ENCODE measurements around the gene FDXACB1. TPM values are rescaled to one million over a fixed set of nuclear protein-coding genes. Genes with fewer than 3 reads are reported as not detected.

The FDXACB1 gene
- total RNA-seq, 1 experiment from 2014 or later = 6.0 TPM

DNA sequence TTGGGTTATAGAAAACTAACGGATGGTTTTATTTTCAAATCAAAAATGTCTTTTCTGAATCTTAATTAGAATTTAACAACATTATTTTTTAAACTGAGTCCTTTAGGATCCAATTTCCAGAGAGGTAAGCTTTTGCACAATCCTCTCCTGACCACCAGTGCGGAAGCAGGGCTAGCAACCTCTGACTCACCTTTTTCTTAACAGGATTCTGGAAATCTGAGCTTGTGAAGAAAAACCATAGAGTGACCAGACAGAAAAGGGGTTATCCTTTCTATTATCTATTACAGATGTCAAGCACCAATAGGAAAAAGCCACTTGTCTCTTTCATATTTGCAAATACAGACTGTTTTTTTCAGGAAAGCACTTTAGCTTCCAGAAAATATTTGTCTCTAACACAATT is 32.9 kb downstream of the FDXACB1 start:
- peak; percentile 58 for DNase-seq (ENCODE audit: low read depth)

DNA sequence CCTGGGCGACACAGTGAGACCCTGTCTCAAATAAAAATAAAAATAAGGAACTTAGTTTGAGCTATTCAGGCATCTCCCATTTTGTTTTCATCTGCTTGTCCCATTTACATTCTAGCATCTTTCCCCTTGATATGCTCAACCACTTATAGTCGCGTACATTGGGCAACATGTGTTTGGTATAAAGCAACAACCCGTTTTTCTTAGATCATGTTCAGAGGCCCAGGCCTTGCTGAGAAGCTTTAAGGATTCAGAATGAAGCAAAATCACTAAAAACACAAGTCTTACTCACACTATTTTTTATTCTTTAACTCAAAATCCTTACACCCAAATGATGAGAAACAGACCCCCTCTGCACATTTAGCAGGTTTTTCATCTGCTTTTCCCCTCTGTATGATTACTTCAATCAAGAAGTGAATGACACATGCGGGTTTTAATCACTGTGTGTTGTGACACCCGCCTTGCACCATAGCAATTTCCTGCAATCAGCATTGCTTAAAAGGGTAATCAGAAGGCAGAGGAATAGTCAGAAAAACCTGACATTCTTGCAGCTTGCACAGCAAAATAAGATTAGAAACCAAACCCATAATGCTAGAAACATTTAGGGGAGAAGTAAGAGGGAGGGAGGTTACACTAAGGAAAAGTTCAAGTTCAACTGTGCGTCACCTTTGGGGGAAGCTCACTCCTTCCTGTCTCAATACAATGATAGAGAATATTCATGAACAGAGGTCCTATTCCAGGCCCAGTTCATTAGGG is 33.5 kb downstream of the FDXACB1 start:
- DNase-seq (ENCODE audit: low read depth) = no peak

DNA sequence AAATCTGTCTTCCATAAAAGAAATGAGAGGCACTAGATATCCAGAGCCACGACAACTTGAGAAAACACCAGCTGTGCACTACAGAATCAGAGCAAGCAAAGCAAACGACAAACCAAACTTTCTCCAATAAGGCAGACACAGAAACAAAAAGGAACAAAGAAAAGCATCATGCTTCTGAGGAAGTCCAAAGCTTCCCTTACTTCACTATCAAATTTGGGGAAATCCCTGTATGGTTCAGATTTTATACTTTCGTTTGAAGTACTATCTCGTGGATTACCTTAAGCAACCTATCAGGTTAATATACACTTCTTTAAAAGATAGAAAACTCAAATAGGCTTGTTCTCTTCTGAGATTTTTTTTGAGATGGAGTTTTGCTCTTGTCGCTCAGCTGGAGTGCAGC is 35.3 kb downstream of the FDXACB1 start:
- DNase-seq (ENCODE audit: low read depth) = no peak

DNA sequence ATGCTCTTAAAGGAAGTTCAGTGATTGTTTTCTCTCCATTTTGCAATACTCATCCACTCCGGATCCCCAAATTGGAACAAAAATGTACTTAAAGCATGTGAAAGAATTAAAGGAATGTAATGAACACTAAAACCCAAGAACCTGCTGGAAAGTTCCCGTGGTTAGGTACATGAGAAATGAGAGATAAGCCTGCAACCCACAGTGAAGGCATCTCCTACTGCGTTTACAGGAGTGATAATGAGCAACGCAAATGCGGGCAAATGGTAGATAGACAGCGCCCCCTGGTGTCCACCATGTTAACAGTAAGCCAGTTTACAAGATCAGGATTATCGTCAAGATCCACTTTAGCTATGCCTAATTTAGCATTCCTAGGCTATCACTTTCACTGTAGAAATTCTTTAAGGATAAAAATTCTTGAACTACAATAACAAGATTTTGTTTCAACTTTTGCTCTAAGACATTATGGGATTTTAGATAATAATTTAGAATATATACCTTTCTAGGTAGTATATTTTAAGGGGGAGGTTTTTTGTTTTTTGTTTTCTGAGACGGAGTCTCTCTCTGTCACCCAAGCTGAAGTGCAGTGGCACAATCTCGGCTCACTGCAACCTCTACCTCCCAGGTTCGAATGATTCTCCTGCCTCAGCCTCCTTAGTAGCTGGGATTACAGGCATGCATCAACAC is 37.5 kb downstream of the FDXACB1 start:
- peak; percentile 72 for DNase-seq (ENCODE audit: low read depth)

DNA sequence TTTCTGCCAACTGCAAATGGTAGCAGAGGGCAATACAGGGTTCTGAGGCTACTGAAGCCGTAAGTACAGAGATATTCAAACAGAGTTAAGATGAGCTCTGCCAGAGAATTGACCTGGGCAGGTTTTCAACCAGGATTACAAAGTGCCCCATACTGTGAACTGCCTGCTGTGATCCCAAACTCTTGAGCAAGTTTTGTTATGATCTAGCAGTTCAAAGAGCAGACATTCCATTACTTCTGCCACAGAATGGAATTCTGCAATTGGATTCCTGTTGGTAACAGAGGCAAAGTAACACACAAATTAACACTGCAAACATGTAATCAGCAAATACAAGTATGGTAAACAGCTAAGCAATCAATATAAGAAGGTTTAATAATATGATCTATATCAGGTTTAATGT is 38.8 kb downstream of the FDXACB1 start:
- no peak for DNase-seq (ENCODE audit: low read depth)

DNA sequence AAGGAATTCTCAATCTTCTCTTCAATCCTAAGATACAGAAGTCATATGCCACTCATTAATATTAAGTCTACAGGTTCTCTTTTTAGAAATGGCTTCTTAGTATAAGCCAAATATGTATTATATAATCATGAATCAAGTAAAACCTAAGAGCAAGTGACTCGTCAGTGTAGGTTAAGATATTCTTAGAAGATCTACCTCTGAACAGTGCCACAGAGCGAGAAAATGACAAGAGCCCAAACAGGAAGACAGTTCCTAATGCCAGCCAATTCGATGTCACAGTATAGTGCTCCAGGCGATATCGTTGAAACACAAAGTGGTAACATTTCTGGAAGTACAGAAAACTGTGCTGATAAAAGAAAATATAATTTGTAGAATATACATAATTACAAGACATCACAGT is 40.9 kb downstream of the FDXACB1 start:
- no peak for DNase-seq (ENCODE audit: low read depth)

DNA sequence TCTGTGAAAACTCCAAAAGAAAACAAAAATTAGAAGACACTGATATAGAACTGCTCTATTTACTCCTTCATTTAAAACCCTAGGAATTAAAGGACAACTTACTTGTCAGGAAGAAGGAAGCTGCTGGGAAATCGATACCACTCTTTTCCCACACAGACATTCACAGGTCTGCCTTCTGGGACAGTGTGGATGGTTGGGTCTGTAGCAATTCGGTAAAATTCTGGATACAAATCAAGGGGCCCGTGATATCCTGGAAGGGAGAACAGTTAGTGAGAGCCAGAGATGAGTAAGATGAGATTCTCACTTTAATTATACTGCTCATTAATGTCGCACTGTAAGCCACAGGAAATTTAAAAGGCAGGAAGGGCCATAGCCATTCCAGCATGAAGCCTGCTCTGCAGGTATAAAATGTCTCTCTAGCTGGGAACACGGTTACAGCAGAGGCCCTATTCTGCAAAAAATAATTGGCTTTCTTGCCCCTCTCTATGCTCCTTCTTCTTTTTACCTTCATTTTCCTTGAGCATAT is 41.5 kb downstream of the FDXACB1 start:
- DNase-seq (ENCODE audit: low read depth) = no peak

DNA sequence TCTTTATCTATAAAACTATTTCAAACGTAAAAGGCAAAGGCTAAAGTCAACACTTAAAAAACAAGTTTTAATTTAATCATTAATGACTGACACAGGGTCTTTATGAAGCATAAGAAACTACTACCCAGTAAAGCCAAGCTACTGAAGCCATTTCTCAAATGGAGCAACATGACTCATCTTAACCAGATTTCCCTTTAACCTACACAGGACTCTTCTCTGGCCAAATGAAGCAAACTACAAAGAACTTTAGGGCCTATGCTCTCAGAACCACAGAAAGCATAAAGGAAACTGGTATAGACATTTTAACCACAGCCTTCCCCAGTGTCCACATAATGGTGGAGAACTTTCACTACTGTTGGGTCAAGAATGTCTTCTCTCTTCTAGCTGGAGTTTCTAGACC is 42.2 kb downstream of the FDXACB1 start:
- DNase-seq (ENCODE audit: low read depth) = peak; percentile 22

DNA sequence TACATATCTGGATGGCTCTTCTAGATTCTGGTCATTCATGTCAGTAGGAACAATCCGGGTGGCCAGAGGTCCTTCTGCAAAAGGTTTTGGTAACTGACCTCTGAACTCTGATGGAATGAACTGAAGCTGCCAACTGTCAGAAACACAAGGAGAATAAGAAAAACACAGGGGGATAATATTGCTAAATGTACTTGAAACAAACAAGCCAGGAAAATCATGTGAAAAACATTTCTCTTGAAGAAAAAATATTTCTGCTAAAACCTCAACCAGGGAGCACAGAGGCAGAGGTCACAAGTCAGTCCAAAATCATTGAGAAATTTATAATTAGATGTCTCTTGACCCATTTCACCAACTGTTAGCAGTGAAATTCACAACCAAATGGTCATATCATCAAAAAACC is 42.8 kb downstream of the FDXACB1 start:
- no peak for DNase-seq (ENCODE audit: low read depth)

DNA sequence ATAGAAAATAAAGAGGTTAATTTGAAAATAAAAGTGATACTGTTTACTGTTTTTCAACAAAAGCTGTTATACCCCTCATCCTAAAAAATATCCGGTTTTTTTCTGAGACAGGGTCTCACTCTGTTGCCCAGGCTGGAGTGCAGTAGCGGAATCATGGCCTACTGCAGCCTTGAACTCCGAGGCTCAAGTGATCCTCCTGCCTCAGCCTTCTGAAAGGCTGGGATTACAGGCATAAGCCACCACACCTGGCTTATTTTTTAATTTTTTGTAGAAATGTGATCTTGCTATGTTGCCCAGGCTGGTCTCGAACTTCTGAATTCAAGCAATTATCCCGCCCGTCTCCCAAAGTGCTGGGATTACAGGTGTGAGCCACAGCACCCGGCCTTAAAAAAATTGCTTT is 43.3 kb downstream of the FDXACB1 start:
- no peak for DNase-seq (ENCODE audit: low read depth)

DNA sequence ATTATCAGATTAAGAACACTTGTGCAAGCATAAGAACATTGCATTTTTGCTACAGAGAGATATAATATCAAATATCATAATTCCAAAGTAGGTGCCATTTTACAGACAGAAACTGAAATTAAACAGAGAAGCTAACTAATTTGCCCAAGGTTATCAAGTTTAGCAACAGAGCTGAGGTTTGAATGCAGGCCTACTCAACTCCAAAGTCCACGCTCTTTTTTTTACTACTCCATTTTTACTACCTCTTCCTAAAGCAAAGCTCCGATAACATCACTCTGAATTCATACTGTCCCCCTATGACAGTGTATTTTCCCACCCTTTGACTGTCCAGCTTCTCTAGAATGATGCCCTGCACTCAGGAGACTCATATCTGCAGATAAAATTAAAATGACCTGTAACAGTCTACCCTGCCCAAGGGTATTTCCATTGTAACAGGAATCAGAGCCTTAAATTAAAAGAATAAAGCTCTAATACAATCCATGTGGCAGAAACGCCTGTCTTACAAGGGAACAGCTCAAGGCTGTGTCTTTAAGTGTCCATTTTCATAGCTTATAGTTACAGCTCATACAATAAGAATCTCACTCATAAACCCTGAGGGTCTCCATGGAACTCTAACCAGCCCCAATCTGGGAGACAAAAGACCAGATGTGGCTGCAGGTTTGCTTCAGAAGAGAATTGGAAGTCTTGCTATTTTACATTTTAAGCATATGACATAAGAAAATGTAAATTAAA is 44.4 kb downstream of the FDXACB1 start:
- peak; percentile 24 for DNase-seq (ENCODE audit: low read depth)

DNA sequence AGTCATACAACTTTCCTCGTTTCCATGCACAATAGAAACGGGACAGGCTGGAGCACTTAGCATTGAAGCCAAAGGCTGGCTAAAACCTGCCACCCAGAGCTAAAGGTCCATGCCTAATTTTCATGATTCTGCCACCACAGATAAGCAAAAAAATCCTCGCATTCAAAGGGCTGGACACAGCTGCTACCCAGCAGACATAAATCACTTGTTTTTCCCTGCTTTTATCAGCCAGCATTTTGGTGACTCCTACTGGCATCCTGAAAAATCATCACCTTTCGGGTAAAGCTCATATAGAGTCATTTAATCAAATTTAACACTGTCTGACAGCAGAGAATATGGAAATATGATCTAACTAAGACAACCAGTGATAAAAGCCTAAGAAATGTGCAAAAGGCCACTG is 45.4 kb downstream of the FDXACB1 start:
- DNase-seq (ENCODE audit: low read depth) = peak; percentile 9

DNA sequence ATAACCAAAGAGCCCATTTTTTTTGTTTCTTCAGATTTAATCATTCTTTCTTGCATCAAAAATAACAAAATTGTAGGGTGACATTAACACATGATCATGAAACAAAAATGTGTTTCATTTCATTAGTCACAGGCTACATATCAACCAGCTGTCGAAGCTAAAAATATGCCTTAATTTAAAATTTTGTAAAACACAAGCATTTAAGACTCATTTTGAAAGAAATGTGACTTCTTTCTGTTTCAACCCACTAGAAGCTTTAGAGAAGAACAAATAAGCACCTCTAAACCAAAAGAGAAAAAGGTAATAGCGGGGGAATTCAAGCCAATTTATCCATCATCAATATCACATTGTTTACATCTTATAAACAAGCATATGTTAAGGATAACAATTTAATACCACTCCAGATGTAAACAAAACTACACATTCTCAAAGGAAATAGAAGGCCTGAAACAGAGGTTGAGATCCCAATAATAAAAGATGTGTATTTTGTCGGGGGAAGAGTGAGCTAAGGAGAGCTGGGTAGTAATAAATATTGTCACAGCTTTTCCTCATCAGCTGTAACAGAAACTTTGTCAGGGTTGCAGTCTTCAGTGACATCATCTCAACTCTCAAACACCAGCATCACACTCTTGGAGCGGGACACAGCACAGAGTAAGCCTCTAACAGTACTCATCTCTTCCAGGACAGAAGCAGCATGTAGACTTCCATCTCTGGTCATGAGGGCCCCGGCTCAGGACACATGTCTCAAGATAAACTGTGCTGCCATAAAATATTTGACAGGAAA is 49.6 kb downstream of the FDXACB1 start:
- DNase-seq (ENCODE audit: low read depth) = no peak

DNA sequence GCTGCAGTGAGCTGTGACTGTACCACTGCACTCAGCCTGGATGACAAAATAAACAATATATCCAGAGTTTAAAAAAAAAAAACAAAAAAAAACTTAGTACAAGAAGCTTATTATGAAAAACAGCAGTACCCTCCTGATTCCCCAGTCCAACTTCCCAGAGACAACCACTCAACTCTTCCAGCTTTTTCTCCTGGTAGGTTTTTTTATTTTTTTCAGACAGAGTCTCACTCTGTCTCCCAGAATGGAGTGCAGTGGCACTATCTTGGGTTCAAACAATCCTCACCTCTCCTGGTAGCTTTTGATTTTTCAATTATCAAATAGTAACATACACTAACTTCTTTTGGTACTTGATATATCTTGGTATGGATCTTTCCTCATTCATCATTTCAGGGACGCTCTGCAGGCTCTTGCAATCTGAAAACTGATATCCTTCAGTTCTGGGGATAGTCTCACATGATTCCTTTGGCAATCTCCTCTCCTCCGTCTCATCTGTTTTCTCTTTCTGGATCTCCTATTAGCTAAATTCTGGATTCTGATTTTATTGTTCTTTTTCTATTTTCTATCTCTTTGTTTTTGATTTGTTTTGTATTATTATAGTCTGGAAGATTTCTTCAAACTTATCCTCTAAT is 52.5 kb downstream of the FDXACB1 start:
- DNase-seq (ENCODE audit: low read depth) = no peak

Other genes starting within 250 kb of the FDXACB1 start
- 33.4 and 36.9 TPM in 2 replicates for gene PPP2R1B, start 112.8 kb downstream of the FDXACB1 start, total RNA-seq (2014; rRNA removed; shearing (Covaris generic))
- gene ALG9, start 7.6 kb downstream of the FDXACB1 start, total RNA-seq (2014; rRNA removed; shearing (Covaris generic)) = 33.5 and 34.8 TPM in 2 replicates
- gene CFAP68, start 376 bp upstream of the FDXACB1 start, total RNA-seq (2014; rRNA removed; shearing (Covaris generic)) = 27.9 and 43.3 TPM in 2 replicates
- 0.29 TPM in 1 of 2 replicates, not detected in the other for gene CRYAB, start 32.6 kb upstream of the FDXACB1 start, total RNA-seq (2014; rRNA removed; shearing (Covaris generic))
- gene HSPB2, start 33.6 kb upstream of the FDXACB1 start, total RNA-seq (2014; rRNA removed; shearing (Covaris generic)) = not detected in 2 replicates
- not detected in 2 replicates for gene C11orf52, start 39.7 kb upstream of the FDXACB1 start, total RNA-seq (2014; rRNA removed; shearing (Covaris generic))
- gene DIXDC1, start 58.2 kb upstream of the FDXACB1 start, total RNA-seq (2014; rRNA removed; shearing (Covaris generic)) = 15.0 and 17.8 TPM in 2 replicates
- gene DLAT, start 146.2 kb upstream of the FDXACB1 start, total RNA-seq (2014; rRNA removed; shearing (Covaris generic)) = 55.1 and 72.1 TPM in 2 replicates
- 5.9 and 6.4 TPM in 2 replicates for gene PIH1D2, start 194.9 kb upstream of the FDXACB1 start, total RNA-seq (2014; rRNA removed; shearing (Covaris generic))
- gene NKAPD1, start 195.1 kb upstream of the FDXACB1 start, total RNA-seq (2014; rRNA removed; shearing (Covaris generic)) = 20.9 and 22.5 TPM in 2 replicates
- gene TIMM8B, start 207.6 kb upstream of the FDXACB1 start, total RNA-seq (2014; rRNA removed; shearing (Covaris generic)) = 116 and 120 TPM in 2 replicates
- gene SDHD, start 207.7 kb upstream of the FDXACB1 start, total RNA-seq (2014; rRNA removed; shearing (Covaris generic)) = 275 and 281 TPM in 2 replicates